OCI-LY7 (cell line): Measurements from ENCODE around the gene NUBP2. TPM values are rescaled to one million over a fixed set of nuclear protein-coding genes. Genes with fewer than 3 reads are reported as not detected.
A peak's percentile ranks its signal among the peaks of the same experiment; 100 is the strongest.

Experiments
- BruUV-seq: library from RNA; stranded (reverse); fragments of 400-500 nt; replicated peaks from 2 replicates; lab custom pipeline; 2021; lab: Mats Ljungman, UMichigan
- CTCF ChIA-PET: fragments of 300-600 bp; sonication (Branson Sonifier 250); formaldehyde crosslinking; loops from one replicate; lab custom pipeline; 2022; ENCODE audit warnings: antibody characterized with exemption; ENCODE audit not compliant: unreplicated experiment; lab: Charles Lee
- POLR2A ChIA-PET: fragments of 300-600 bp; sonication (Branson Sonifier 250); formaldehyde crosslinking; loops from one replicate; lab custom pipeline; 2022; ENCODE audit warnings: antibody characterized with exemption; lab: Charles Lee
- DNase-seq: peaks from one replicate; pipeline ENCODE4 v3.0.0-alpha.2; 2015; ENCODE audit warnings: low spot score
- H2AFZ ChIP-seq: fragments of 200-600 bp; sonication (generic), shearing (Covaris generic); 2 replicates; pipeline ENCODE4 v1.6.1; 2014; ENCODE audit warnings: mild to moderate bottlenecking, antibody characterized with exemption, low read length, moderate library complexity
- H3K27ac ChIP-seq: fragments of 200-600 bp; sonication (generic); 2 replicates; pipeline ENCODE4 v1.5.1; 2014; ENCODE audit warnings: mixed run types, low read depth, mild to moderate bottlenecking, moderate library complexity, low read length, inconsistent platforms; ENCODE audit not compliant: poor library complexity, severe bottlenecking
- H3K36me3 ChIP-seq: fragments of 200-600 bp; sonication (generic); 2 replicates; pipeline ENCODE4 v1.6.1; 2014; ENCODE audit warnings: mild to moderate bottlenecking, antibody characterized with exemption, low read length, moderate library complexity, mixed read lengths; ENCODE audit not compliant: insufficient read depth
- H3K4me1 ChIP-seq: fragments of 200-600 bp; sonication (generic); 2 replicates; pipeline ENCODE4 v1.5.1; 2014; ENCODE audit warnings: mild to moderate bottlenecking, low read length; ENCODE audit not compliant: insufficient read depth, poor library complexity, severe bottlenecking
- H3K4me2 ChIP-seq: fragments of 200-600 bp; sonication (generic); 2 replicates; pipeline ENCODE4 v1.6.1; 2014; ENCODE audit warnings: mild to moderate bottlenecking, low read length
- H3K4me3 ChIP-seq: fragments of 200-600 bp; sonication (generic); 2 replicates; pipeline ENCODE4 v1.5.1; 2014; ENCODE audit warnings: mild to moderate bottlenecking, low read depth, low read length; ENCODE audit not compliant: poor library complexity, severe bottlenecking
- H3K79me2 ChIP-seq: fragments of 200-600 bp; sonication (generic); 2 replicates; pipeline ENCODE4 v1.6.1; 2016; ENCODE audit warnings: low read depth, mild to moderate bottlenecking, low read length, moderate library complexity, mixed read lengths; ENCODE audit not compliant: insufficient read depth
- H3K9me2 ChIP-seq: fragments of 200-600 bp; sonication (generic); 2 replicates; pipeline ENCODE4 v1.6.1; 2016; ENCODE audit warnings: mild to moderate bottlenecking, low read length, mixed read lengths; ENCODE audit not compliant: insufficient read depth
- H3K9me3 ChIP-seq: fragments of 200-600 bp; sonication (generic); 2 replicates; pipeline ENCODE4 v1.6.1; 2014; ENCODE audit warnings: mild to moderate bottlenecking, mixed run types, low read length, mixed read lengths
- H4K20me1 ChIP-seq: fragments of 200-600 bp; sonication (generic); 2 replicates; pipeline ENCODE4 v1.6.1; 2014; ENCODE audit warnings: mild to moderate bottlenecking, antibody characterized with exemption, low read length, moderate library complexity, mixed read lengths; ENCODE audit not compliant: insufficient read depth
- CTCF ChIP-seq: fragments of 200-600 bp; sonication (generic); conservative IDR thresholded peaks from 2 replicates; pipeline ENCODE4 v1.5.1; 2014; ENCODE audit warnings: mild to moderate bottlenecking, antibody characterized with exemption, low read length, moderate library complexity, mixed read lengths
- EZH2phosphoT487 ChIP-seq: fragments of 200-600 bp; sonication (generic); IDR thresholded peaks from 2 replicates; pipeline ENCODE4 v1.6.1; 2018; ENCODE audit warnings: low read depth, borderline replicate concordance, mild to moderate bottlenecking, mixed run types, antibody characterized with exemption, low read length, moderate library complexity, mixed read lengths
- intact Hi-C: fragments of 100-400 bp; cut with micrococcal nuclease; formaldehyde crosslinking; loops from one replicate; pipeline ENCODE4 v1.10.0; 2022; ENCODE audit not compliant: unreplicated experiment
- total RNA-seq, 2 experiments: library from RNA; depleted of rRNA in 1 of 2; stranded (reverse); fragments of >200 nt in 1 of 2; shearing (Covaris generic) in 1 of 2; gene quantifications; 2 replicates each; pipeline ENCODE4 v1.2.3, GENCODE V29; 2014 to 2022

The NUBP2 gene
- total RNA-seq, 2 experiments from 2014 or later: 62.7 to 94.9 TPM

DNA sequence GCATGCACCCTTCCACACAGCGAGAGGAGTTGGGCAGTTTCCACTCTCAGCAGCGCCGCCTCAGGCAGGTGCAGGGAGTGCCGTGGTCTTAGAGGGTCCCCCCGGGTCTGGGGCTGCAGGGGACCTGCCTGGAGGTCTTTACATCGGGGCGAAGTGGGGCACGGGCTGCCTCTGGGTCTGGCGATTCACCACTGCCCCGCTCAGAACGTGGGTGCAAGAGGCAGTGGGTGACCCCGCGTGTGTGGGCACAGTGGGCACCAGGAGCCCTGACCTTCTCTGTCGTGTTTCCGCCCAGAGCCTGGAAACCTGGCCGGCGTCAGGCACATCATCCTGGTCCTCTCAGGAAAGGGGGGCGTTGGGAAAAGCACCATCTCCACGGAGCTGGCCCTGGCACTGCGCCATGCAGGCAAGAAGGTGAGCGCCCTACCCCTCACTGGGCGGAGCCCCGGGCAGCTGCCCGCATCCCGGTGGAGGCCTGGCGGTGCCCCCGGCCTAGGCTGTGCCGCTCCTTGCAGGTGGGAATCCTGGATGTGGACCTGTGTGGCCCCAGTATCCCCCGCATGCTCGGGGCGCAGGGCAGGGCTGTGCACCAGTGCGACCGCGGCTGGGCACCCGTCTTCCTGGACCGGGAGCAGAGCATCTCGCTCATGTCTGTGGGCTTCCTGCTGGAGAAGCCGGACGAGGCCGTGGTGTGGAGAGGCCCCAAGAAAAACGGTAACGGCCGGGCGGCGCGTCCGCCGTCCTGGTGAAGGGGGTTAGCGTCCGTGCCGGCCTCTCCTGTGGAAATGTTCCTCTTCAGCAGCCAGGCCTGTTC, 3.7 kb downstream of the NUBP2 start:
- Histone ChIP-seq H3K9me3 (no peaks in the 10 kb centered on the region), H3K27ac (no peak overlapping the region), H4K20me1 (no peaks in the 10 kb centered on the region; the same call in 1 of the 2 replicates), H2AFZ (no peak overlapping the region), H3K79me2 (peaks cover 22% of the 10 kb centered on the region), H3K4me2 (no peak overlapping the region), H3K4me1 (peaks cover 9% of the 10 kb centered on the region), H3K9me2 (no peaks in the 10 kb centered on the region), H3K36me3 (peaks cover 39% of the 10 kb centered on the region; the same call in 1 of the 2 replicates), H3K4me3 (no peak overlapping the region)
- no TSS peak for BruUV-seq
- ChIA-PET POLR2A (no interaction called here), CTCF (no interaction called here)
- intact Hi-C loops: no loop called here
- TF ChIP-seq EZH2phosphoT487 (no peak), CTCF (0 out of 2 replicates have a peak, but pooled peaks have one; percentile 16)
- no peak for DNase-seq

DNA sequence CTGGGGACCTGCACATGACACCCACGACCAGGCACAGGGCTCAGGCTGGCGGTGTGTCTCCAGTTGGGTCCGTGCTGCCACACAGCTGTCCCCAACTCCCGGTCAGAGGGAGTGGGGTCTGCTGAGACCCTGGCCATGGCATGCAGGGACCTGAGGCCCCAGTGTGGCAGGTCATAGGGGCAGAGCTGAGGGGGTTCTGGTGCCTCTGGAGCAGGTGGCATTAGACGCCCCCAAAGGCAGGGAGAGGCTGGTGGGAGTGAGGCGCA, 4.2 kb downstream of the NUBP2 start:
- H3K9me3 ChIP-seq: no peaks in the 10 kb centered on the region
- H4K20me1 ChIP-seq: no peaks in the 10 kb centered on the region; the same call in 1 of the 2 replicates
- TF ChIP-seq CTCF: no peak
- no peak for TF ChIP-seq EZH2phosphoT487
- H3K4me3 ChIP-seq: no peak overlapping the region
- peaks cover 6% of the 10 kb centered on the region for H3K4me1 ChIP-seq
- intact Hi-C loops: no loop called here
- peaks cover 39% of the 10 kb centered on the region; the same call in 1 of the 2 replicates for H3K36me3 ChIP-seq
- no peak overlapping the region for H3K27ac ChIP-seq
- no peak for DNase-seq
- BruUV-seq: no TSS peak
- no peak overlapping the region for H2AFZ ChIP-seq
- no peak overlapping the region for H3K4me2 ChIP-seq
- POLR2A ChIA-PET: no interaction called here
- peaks cover 22% of the 10 kb centered on the region for H3K79me2 ChIP-seq
- CTCF ChIA-PET: no interaction called here
- H3K9me2 ChIP-seq: no peaks in the 10 kb centered on the region
